HG02885 (cell line): ENCODE results near the gene SEMA3A.

Experiments
- ATAC-seq: cut with Tn5 transposase; IDR thresholded peaks from one replicate; pipeline ENCODE4 v1.9.1; 2021; ENCODE audit warnings: mild to moderate bottlenecking; ENCODE audit not compliant: unreplicated experiment, poor library complexity

Gene SEMA3A

DNA sequence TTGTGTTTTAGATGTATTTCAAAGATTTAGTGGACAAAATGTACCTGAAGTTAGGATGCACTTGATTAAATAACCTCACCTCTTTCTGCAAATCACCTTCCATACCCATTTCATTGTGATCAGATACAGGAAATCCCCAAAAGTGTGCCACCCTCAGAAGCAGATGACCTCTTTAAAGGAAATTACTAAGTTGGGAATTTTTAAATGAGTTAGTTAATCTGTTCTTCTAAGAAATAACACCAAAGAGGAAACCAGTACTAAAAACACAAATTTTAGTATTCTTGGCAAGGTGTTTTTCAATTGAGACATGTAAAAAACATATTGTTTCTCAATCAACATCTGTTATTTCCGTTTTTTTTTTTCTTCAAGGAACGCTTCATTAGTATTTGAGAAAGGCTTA lies 4.6 kb upstream of the SEMA3A start:
- ATAC-seq = no peak

DNA sequence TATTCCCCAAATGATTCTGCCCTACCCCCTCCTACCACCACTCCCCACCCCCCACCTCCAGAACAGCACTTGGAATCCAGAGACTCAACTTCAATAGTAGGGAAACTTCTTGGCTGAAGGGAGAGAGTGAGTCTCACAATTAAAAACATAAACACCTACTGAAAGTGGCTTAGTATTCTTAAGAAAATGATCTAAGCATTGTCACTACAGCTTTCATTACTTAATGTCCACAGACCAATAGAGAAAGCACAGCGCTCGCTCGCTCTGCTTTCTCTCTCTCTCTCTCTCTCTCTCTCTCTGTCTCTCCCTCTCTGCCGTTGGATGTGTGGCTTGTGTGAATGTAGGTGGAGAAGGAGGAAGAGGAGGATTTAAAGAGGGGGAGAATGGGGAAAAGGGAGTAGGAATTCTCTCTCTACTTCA lies 1.5 kb upstream of the SEMA3A start:
- ATAC-seq = no peak

DNA sequence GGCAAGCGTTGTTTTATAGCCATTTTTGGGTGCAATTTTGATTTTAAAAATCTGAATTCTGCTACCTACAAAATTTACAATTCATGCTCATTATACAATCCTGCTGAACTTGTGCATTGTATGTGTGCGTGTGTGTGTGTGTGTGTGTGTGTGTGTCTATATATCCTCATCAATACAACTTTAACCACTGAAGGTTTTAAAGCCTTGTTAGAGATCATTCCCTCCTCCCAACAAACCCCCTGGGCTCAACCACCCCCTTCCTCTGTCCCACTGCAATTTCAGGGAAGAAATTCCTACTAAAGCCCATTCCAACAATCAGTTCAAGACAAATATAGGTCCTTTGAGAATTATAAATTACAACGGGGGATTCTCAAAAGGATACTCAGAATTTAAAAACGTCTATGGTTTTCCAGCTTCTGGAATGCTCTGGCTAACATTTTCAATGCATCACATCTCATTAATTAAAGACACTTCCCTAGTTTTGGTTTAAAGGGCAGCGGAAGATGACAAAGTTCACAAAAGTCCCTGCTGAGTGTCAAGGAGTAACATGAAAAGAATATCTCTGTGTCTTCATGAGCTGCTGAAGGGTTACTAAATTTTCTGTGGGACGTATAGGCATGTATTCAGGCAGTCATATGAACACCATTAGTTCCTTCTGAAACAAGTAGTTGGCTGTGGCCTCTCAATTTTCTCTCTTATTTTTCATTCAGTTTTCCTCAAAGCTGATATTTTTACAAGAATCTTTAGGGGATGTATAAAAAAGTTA lies 889 bp upstream of the SEMA3A start:
- no peak for ATAC-seq

DNA sequence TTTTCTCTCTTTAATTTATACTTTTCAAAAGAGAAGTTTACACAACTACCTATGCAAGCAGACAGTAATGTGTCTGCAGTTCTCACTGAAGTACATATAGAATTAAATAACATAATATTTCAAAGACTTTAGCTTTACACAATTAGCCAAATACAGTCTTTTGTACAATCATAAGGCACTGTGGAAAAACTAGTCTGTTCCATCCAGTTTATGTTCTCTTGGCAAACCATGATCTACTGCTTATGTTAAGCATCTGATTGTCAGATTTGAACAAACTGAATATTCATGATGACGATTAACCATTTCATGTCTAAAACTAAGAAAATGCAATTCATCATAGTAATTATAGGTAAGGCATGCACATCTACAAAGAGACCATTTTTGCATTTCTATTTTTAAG lies 842 bp downstream of the SEMA3A start:
- ATAC-seq = no peak

DNA sequence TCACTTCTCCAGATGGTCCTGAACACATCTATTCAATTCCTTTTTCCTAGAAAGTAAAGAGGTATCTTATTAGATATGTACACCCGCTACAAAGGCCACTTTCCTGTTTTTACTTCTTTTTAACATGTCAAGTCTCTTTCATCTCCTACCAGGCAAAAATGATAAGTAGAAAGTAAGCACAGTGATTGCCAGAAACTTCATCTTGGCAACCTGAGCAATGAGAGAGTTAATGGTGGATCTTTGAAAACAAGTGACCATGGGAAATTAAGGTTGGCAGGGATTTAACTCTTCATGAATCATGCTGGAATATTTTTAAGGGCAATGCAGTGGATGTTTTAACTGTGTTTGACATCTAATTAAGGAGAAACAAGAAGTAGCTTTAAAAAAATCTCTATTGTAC lies 2.7 kb downstream of the SEMA3A start:
- no peak for ATAC-seq

DNA sequence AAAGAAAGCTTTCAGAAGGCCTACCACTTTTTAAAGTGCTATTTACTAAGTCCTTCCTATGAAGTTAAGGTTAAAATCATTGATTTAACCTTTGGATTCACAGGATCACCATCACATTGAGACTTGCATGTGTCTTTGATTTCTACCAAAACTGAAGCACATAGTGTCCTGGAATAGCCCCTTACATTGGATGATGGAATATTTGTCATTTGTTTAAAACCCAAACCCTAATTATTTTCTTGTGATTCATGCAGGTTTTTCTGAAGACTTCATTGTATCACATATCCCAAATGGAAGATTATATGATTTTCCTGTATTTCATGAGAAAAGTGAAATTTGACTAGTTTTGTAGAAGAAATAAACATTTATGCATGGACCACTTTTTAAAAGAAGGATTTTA lies 3.3 kb downstream of the SEMA3A start:
- no peak for ATAC-seq

DNA sequence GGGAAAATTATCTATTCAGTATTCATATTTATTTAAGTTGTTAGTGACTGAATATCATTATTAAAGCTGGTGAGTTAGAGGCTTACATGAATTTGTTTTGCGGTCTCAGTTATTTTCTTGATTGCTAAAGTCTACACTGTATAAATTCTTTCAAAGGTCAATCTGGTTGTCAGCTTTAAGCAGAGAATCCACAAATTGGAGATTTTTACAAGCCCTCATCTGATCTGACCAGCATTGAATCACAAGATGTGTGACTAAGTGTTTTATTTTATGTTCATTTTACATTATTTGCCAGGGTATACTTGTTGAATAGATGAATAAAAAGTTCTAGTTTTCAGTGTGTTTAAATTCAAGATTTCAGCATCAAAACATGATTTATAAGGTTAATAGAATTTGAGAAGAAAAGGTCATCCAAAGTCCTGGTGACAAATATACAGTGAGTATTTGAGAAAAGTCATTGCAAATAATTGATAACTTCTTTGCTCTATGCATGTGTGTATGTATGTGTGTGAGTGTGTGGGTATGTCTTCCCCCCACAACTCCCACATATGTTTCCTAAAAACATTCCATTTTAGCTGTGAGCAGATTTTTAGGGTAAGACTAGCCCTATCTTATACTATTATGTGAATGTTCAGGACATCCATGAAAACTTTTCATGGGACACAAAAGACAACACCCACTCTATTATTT lies 4.4 kb downstream of the SEMA3A start:
- no peak for ATAC-seq

DNA sequence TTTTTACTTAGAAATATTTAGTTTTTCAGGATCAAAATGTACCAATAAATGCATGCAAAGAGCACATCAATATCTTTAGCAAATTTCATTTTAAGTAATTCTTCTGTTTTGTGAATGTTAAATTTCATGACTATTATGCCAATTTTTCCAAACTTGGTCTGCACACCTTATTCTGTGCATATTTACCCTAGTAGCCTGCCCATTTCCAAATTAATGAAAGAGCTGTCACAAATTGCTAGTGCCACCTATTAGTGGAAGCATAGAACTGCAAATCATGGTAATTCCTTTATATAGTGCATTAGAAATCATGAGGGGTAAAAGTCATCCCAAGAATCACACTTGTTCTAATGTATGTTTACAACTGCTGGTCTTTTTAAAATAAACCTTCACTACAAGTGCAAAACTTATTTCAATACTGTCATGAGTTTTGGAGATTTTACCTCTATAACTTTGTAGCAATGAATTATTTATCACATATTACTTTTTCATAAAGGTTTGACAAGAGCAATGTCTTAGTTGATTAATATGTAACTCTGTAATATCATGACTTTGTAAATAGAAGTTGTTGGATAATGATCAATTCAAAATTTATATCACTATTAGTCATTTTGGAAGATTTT lies 5.7 kb downstream of the SEMA3A start:
- no peak for ATAC-seq

DNA sequence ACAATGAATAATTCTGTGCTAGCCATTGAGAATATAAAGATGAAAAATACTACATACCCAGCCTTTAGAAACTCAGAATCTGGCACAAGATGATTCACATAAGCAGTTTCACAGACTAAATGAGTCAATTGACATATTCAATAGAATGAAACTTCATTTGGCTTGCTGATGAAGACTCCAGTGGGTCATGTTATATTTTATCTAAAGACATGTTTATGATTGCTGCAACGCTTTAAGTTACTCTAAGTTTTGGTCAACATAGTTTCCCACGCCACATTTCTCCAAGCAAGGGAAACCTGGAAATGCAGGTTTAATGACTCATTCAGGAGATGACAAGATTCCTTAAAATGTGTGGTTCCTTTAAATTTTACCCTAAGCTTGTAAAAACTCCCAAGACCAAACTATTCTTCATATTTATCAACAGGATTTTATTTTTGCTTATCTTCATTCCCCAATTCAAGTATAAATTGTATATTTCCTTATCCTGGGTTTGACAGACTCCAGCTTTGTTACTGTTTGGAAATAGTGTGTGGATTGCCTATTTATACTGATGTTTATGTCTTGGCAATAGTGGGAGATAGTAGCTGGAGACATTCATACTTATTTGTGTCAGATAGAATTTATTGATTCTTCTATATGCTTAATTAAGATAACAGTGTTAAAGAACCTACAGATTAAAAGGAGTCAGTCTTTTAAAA lies 6.6 kb downstream of the SEMA3A start:
- no peak for ATAC-seq

DNA sequence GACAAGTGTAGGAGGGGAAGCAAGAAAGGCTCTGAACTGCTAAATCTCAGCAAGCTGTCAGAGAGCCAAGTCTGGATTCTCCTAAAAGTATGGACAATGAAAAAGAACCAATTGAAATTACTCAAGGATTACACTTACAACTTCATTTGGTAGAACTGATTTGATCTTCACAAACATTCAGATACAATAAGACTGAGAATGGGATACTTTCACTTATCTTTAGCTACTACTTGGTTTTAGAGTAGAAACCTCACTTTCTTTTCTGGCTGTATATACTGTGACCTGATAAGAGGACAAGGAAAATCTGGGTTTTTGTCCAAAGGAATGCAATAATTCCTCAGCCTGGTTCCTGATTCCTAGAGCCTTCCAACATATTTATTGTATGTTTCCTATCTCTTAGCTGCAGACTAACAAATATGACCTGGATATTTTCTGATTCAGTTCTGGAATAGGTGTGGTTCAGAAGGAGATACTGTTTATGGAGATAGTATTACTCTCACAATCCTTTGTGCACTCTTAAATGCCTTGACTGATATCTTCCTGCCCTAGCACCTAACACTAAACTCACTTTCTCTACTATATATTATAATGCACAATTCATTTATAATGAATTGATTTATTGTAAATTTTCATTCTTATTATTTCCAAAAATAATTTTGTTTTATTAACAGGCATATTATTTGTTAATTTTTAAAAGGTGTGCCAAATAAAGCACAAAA lies 7.3 kb downstream of the SEMA3A start:
- ATAC-seq = no peak

DNA sequence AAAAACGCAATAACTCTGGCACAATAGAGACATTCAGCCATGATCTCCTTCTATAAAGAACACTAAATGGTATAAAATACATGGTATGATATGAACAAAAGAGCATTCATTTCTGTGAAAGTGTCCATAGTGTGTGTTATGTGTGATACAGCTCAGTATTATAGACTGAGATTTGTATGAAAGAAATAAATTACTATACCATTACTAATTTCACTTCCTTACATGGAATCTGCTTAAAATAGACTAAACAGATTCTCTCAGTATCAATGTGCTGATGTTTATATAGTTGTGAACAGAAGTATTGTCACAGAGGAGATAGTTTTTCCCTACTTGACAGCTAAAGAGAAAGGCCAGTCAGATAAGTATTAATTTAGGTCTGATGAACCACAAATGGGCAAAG lies 10.8 kb downstream of the SEMA3A start:
- ATAC-seq = no peak

DNA sequence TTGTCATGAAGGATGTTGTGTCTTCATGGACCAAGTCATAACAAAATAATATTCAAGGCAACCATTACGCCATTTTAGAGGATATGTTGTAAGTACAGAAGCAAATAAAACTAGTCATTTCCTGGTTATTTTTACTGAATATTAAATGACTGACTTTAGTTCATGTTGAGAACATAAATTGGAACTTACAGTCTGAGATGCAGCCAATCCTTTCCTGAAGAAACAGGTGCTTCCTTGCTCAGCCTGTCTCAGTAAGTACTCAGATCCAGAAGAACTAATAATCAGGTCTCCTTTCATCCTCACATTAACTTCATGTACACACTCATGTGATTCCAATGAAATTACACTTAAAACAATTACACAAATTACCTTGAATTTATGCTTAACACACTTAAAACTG lies 12.3 kb downstream of the SEMA3A start:
- ATAC-seq = no peak

DNA sequence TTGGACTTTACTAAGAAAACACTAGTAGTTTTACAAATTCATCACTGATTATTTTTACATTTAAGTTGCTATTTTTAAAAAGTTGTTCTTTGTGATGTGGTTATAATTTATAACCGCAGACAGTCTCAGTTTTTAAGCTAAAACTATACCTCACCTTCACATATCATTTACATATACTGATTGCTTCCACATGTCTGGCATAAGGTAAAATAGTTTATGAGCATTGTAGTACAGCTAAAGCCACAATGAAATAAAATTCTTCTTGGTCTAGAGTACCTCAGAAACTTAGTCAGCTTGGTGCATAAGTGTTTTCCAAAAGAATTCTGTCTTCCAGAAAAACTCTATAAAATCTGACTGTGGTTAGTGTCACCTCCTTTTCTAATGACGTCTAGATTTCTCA lies 13.0 kb downstream of the SEMA3A start:
- ATAC-seq = no peak

DNA sequence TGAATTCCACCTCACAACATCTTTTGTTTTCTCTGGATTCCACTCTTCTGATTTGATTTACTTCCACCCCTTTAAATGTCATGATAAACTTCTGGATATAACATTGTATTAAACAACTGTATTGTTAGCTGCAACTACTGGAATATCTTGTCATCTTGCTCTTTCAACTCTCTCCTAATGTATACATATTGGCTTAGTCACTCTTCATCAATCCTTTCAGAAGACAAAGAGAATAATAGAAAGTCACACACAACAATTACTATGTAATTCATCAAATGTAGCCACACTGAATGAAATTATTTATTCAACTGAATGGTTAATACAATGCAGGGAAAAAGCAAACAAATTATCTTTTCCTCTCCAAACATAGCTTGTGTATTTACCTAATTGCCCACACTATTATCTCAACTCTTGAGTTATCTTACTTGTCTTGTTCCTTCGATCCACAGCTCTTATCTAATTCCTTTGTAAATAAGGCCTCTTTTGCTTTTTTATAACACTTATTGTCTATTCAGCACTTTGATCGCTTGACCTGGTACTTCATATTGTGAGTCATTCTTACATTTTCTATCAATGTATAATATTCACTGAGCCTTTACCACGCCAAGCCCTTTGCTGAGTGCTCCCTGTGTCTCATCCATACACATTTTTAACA lies 16.7 kb downstream of the SEMA3A start:
- ATAC-seq = no peak

DNA sequence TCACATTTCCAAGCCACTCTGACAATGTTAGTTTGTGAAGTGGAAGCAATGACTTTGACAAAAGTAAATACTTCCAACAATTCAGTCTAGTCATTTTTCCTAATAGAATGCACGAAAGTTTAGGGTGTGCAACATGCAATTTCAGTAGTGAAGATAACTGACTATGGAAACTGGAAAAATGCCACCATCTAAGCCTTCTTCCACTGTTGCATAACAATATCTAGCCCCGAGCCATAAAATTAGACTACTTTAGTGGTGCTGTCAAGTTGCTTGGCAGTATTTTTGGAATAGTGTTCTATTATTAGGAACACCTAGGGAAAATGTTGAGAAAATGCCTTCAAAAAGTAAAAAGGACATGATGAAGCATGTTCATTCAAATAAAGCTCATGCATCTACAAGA lies 17.9 kb downstream of the SEMA3A start:
- no peak for ATAC-seq

DNA sequence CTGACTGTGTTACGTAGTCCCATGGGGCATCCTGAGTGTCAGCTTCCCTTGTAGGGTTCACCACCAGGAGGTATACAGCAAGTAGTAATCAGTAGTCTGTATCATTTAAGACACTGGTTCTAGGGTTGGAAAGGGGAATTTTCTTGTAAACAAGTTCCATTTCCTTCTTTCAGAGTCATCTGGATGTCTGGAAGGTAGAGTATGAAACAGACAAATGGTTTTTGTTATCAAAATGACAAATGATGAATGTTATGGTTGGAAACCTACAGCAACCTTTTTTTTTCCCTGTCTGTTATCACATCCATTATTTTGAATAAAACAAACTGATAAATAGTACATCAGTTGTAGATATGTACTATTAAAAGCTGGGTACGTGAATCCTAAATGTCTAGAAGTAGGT lies 19.1 kb downstream of the SEMA3A start:
- no peak for ATAC-seq

DNA sequence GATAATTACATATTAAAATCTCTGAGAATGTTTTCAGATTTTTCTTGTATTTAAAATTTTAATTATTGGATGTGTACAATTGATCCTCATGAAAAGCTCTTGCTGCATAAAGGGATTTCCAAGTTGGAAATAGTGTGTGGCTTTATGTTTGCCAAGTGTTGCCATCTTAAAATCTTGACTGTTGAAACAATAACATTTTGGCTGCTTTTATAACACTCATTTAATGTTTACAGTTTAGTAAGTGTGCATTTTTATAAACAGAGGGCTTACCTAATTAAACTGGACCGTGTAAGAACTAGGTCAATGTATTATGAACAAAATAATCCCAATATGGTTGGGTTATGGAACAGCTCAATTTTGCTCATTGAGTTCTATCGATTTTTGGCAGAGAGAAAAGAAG lies 23.9 kb downstream of the SEMA3A start:
- ATAC-seq = no peak

DNA sequence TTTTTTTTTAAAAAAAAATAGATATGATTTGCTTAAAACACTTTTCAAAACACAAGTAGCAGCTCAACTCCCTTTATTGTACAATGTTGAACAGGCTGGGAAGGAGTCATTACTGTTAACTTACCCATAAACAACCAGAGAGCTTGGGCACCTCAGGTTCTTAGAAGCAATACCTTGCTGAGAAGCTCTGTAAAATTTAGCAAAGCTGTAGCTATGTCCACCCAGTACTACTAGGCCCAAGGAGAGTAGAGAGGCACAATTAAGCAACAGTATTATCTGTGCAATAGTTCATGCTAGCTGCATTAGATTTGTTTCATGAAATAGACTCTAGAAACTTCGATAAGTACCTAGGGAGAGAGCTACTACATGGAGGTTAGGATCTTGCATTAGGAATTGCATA lies 32.0 kb downstream of the SEMA3A start:
- ATAC-seq = no peak

DNA sequence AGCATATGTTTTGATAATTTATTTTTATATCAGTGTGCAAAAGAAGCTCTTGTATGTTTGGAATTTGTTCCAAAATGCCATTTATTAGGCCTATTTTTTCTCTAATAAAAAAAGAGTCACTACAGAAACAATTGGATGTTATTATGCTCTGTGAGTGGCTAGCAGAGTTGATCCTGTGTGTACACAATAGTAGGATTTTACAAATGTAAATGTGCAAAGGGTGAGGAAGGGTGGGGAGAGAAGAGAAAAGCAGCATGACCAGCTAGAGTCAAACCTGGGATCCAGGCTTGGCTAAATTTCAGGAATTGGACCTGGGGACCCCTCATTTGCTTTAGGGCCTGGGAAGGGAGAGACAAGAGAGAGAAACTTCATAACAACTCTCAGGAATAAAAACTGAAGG lies 32.5 kb downstream of the SEMA3A start:
- ATAC-seq = no peak

DNA sequence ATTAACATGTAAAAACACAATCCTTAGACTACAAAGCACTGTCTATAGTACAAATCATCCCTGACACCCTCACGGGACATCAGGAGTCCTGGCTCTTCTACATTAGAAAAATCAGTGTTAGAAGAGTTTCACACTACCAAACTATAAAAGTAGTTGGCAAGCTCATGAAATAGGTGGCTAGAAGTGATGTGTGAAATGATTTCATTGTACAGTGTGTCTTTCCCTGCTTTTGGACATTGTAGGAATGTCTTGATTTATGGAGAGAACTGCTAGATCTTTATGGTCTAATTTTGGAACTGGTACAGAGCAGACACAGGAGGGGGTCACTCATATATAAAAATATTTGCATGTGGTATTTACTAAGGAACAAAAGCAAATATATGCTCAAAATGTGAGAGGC lies 33.2 kb downstream of the SEMA3A start:
- ATAC-seq = no peak
